Endothelial cell of umbilical vein (primary cell): Measurements from ENCODE around the gene SURF6. TPM values are rescaled to one million over a fixed set of nuclear protein-coding genes. Genes with fewer than 3 reads are reported as not detected.

Experiments used
- BruUV-seq: library from RNA; stranded (reverse); fragments of 400-500 nt; replicated peaks from 2 replicates; lab custom pipeline; 2021; lab: Mats Ljungman, UMichigan
- CTCF ChIA-PET: fragments of 300-600, 350-600 bp; sonication (Branson Sonifier 250); formaldehyde crosslinking; loops from one replicate; lab custom pipeline; 2021; ENCODE audit warnings: antibody characterized with exemption, inconsistent platforms; lab: Charles Lee
- POLR2A ChIA-PET: fragments of 300-600, 350-600 bp; sonication (Branson Sonifier 250); formaldehyde crosslinking; loops from one replicate; lab custom pipeline; 2021; ENCODE audit warnings: antibody characterized with exemption, inconsistent platforms; lab: Charles Lee
- DNase-seq: peaks from one replicate; pipeline ENCODE4 v3.0.0-alpha.2; 2011; ENCODE audit warnings: low read depth, low spot score
- FAIRE-seq: peaks from 2 replicates; lab custom pipeline; 2011; peaks lifted over from hg19 to GRCh38; lab: Jason Lieb, UNC
- H2AFZ ChIP-seq: 2 replicates; pipeline ENCODE4 v1.6.0; 2012; ENCODE audit warnings: low read depth, low read length, control low read depth, inconsistent platforms
- H3K27ac ChIP-seq: 2 replicates; pipeline ENCODE4 v1.5.1; 2011; ENCODE audit warnings: low read depth, mild to moderate bottlenecking, control low read depth, low read length, moderate library complexity; ENCODE audit not compliant: insufficient read depth
- H3K27me3 ChIP-seq, 2 experiments: 2 replicates each; pipeline versions ENCODE4 v1.6.0 to v1.6.1; 2011; ENCODE audit warnings: low read length in 2 of 2, mixed read lengths in 1 of 2; ENCODE audit not compliant: control insufficient read depth in 2 of 2, insufficient read depth in 2 of 2
- H3K36me3 ChIP-seq, 2 experiments: 2 replicates in 1 of 2; 3 replicates in 1 of 2; pipeline ENCODE4 v1.5.1; 2011; ENCODE audit warnings: low read length in 2 of 2, mild to moderate bottlenecking in 1 of 2, moderate library complexity in 1 of 2; ENCODE audit not compliant: control insufficient read depth in 2 of 2, insufficient read depth in 2 of 2; ENCODE audit errors: extremely low read depth in 1 of 2
- H3K4me1 ChIP-seq: 3 replicates; pipeline ENCODE4 v1.5.1; 2011; ENCODE audit warnings: mild to moderate bottlenecking, low read length; ENCODE audit not compliant: control insufficient read depth, insufficient read depth; ENCODE audit errors: extremely low read depth
- H3K4me2 ChIP-seq: 2 replicates; pipeline ENCODE4 v1.6.1; 2011; ENCODE audit warnings: low read length, control low read depth, mixed read lengths; ENCODE audit not compliant: insufficient read depth
- H3K4me3 ChIP-seq, 3 experiments: fragments of 200-600 bp in 1 of 3; sonication (generic), shearing (Covaris generic) in 1 of 3; replicated peaks in 1 of 3; 2 replicates each; pipeline ENCODE4 v1.5.1; 2011 to 2016; ENCODE audit warnings: control low read depth in 3 of 3, low read length in 3 of 3, mild to moderate bottlenecking in 2 of 3, inconsistent platforms in 1 of 3, low read depth in 1 of 3, moderate library complexity in 1 of 3; ENCODE audit not compliant: insufficient read depth in 1 of 3
- H3K79me2 ChIP-seq: 2 replicates; pipeline ENCODE4 v1.6.0; 2012; ENCODE audit warnings: low read length, inconsistent platforms; ENCODE audit not compliant: control insufficient read depth, insufficient read depth
- H3K9ac ChIP-seq: replicated peaks from 2 replicates; pipeline ENCODE3; 2011; ENCODE audit warnings: low read length, control low read depth; ENCODE audit not compliant: insufficient read depth; ENCODE audit errors: extremely low read depth
- H3K9me1 ChIP-seq: replicated peaks from 3 replicates; pipeline ENCODE4 v1.6.0; 2011; ENCODE audit warnings: mild to moderate bottlenecking, low read length; ENCODE audit not compliant: control insufficient read depth, insufficient read depth; ENCODE audit errors: extremely low read depth
- H3K9me3 ChIP-seq: replicated peaks from 2 replicates; pipeline ENCODE4 v1.5.1; 2012; ENCODE audit warnings: low read length, inconsistent platforms; ENCODE audit not compliant: control insufficient read depth, insufficient read depth
- H4K20me1 ChIP-seq: replicated peaks from 2 replicates; pipeline ENCODE3; 2011; ENCODE audit warnings: mild to moderate bottlenecking, low read length; ENCODE audit not compliant: control insufficient read depth, insufficient read depth; ENCODE audit errors: extremely low read depth
- CTCF ChIP-seq, 2 donors: IDR thresholded peaks; 1 replicate in 1 of 2; 2 replicates in 1 of 2; pipeline ENCODE4 v1.5.1; 2011; ENCODE audit warnings: low read length in 2 of 2, mild to moderate bottlenecking in 2 of 2, moderate library complexity in 2 of 2, control low read depth in 1 of 2, inconsistent platforms in 1 of 2, low read depth in 1 of 2; ENCODE audit not compliant: insufficient read depth in 1 of 2; ENCODE audit errors: extremely low read depth in 1 of 2
- EZH2 ChIP-seq: IDR thresholded peaks from 2 replicates; pipeline ENCODE4 v1.6.1; 2012; ENCODE audit warnings: borderline replicate concordance, low read depth, mild to moderate bottlenecking, moderate library complexity, low read length, inconsistent platforms; ENCODE audit not compliant: severe bottlenecking
- FOS ChIP-seq: IDR thresholded peaks from 2 replicates; pipeline ENCODE4 v1.6.1; 2011; ENCODE audit warnings: mild to moderate bottlenecking, low read length, moderate library complexity, borderline replicate concordance; ENCODE audit not compliant: insufficient read depth
- GATA2 ChIP-seq: IDR thresholded peaks from 2 replicates; pipeline ENCODE4 v1.7.0; 2011; ENCODE audit warnings: low read depth, mild to moderate bottlenecking, moderate library complexity, mixed read lengths, low read length; ENCODE audit not compliant: insufficient read length, insufficient read depth
- JUN ChIP-seq: IDR thresholded peaks from 2 replicates; pipeline ENCODE4 v1.6.1; 2011; ENCODE audit warnings: borderline replicate concordance, low read depth; ENCODE audit not compliant: insufficient read length, insufficient read depth
- MYC ChIP-seq: IDR thresholded peaks from one replicate; pipeline ENCODE4 v1.6.1; 2011; ENCODE audit warnings: mild to moderate bottlenecking, low read depth, low read length
- POLR2A ChIP-seq: IDR thresholded peaks from 2 replicates; pipeline ENCODE4 v1.6.1; 2012; ENCODE audit warnings: low read depth, mild to moderate bottlenecking, control low read depth, low read length
- POLR2AphosphoS5 ChIP-seq: IDR thresholded peaks from 2 replicates; pipeline ENCODE4 v1.6.1; 2012; ENCODE audit warnings: low read depth, mild to moderate bottlenecking, control low read depth, low read length, moderate library complexity; ENCODE audit not compliant: insufficient read depth
- dilution Hi-C: fragments of 300-500 bp; cut with MboI; formaldehyde crosslinking; loops from one replicate; pipeline ENCODE4 v1.15.0; 2019; ENCODE audit warnings: low sequenced_read_pairs; ENCODE audit not compliant: extremely low pct_ligation_motif_present
- intact Hi-C: fragments of 100-400 bp; cut with micrococcal nuclease; formaldehyde crosslinking; loops from one replicate; pipeline ENCODE4 v1.10.0; 2022
- polyA plus RNA-seq, 4 experiments: library from polyadenylated mRNA; depleted of rRNA in 3 of 4; stranded (reverse) in 3 of 4; unstranded in 1 of 4; fragments of >200 nt; gene quantifications; 2 replicates each; pipeline versions ENCODE4 v1.2.1 to v1.2.3, GENCODE V29; 2011 to 2012; ENCODE audit warnings: missing spikeins in 1 of 4
- total RNA-seq: library from RNA; stranded (reverse); gene quantifications from 2 replicates; pipeline ENCODE4 v1.2.3, GENCODE V29; 2021
- TF ChIP-seq, protein P1 (sequence below): IDR thresholded peaks from 2 replicates; pipeline ENCODE4 v1.6.1; 2011; ENCODE audit not compliant: insufficient read depth, insufficient read length

Gene SURF6
- total and polyA plus RNA-seq, 2 donors (not counting 3 experiments of a cell fraction or from before 2014, with no cell fraction given): 4.9 to 16.0 TPM

DNA sequence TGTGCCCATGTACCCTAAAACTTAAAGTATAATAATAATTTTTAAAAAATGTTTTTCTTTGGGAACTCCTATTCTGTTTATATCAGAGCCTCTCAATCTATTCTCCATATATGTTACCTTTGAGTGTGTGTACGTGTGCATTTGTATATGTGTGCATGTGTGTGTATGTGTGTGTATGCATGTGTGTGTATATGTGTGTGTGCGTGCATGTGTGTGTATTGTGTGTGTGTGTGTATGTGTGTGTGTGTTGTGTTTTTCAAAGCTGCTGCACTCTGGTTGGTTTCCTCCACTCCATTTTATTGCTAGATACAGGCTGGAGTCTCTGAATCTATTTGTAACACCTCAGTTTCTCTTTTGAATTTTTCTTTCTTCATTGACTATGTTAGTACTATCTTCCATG, 20.0 kb downstream of the SURF6 start:
- H3K9me3 ChIP-seq: no peaks in the 10 kb centered on the region
- H3K9me1 ChIP-seq: no peaks in the 10 kb centered on the region
- no peaks in the 10 kb centered on the region for H3K4me1 ChIP-seq
- DNase-seq (no peak), FAIRE-seq (no peak)
- intact Hi-C loops (no loop called here), dilution Hi-C loops (no loop called here)
- H3K79me2 ChIP-seq: no peaks in the 10 kb centered on the region
- no TSS peak for BruUV-seq
- no peak overlapping the region for H3K9ac ChIP-seq
- CTCF ChIA-PET: no interaction called here
- H2AFZ ChIP-seq: no peak overlapping the region
- H3K27ac ChIP-seq: no peak overlapping the region
- POLR2A ChIA-PET: no interaction called here
- H3K4me2 ChIP-seq: no peak overlapping the region
- H3K36me3 ChIP-seq: no peaks in the 10 kb centered on the region
- H3K27me3 ChIP-seq: no peaks in the 10 kb centered on the region
- no peaks in the 10 kb centered on the region for H4K20me1 ChIP-seq
- TF ChIP-seq MYC (no peak), CTCF (IDR thresholded peaks at IDR 0.05; ENCODE audit: extremely low read depth in 1 of 2, insufficient read depth in 1 of 2, low read depth in 1 of 2, low read length in 2 of 2) (no peak), POLR2A (no peak), GATA2 (no peak), POLR2AphosphoS5 (no peak), FOS (no peak), JUN (no peak), EZH2 (no peak)
- TF ChIP-seq, protein P1, sequence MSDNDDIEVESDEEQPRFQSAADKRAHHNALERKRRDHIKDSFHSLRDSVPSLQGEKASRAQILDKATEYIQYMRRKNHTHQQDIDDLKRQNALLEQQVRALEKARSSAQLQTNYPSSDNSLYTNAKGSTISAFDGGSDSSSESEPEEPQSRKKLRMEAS: no peak
- no peak overlapping the region for H3K4me3 ChIP-seq
